IPS-NIHi11 (cell line): ENCODE measurements around the gene ZNF761.
A peak's percentile ranks its signal among the peaks of the same experiment; 100 is the strongest.
"Not testable (repeated sequence)": the region's sequence is repeated elsewhere in the genome, so short reads cannot be mapped to it uniquely, and the experiment has no call there.

Source experiments
- DNase-seq: peaks from one replicate; pipeline ENCODE4 v3.0.0; 2012; ENCODE audit warnings: mixed read lengths, low spot score

The ZNF761 gene

GRCh38 chr19:53460131-53460721 is 28.4 kb downstream of the ZNF761 start:
- DNase-seq = not testable (repeated sequence)

DNA sequence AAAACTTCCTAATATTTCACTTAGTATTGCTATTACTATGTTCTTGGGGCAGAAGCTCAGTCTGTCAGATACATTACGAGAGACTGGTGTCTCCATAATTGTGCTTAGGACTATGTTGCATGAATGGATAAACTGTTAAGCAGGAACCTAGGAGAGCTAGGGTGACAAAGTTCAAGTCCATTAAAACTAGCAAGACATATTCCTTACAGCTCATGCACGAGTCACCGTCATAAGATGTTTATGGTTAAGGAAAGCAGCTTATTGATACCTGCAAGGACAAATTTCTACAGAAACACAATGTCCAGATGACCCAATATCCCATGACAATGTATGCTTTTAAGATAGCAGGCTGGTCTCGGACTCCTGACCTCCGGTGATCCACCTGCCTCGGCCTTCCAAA is 30.1 kb downstream of the ZNF761 start:
- DNase-seq = no peak

DNA sequence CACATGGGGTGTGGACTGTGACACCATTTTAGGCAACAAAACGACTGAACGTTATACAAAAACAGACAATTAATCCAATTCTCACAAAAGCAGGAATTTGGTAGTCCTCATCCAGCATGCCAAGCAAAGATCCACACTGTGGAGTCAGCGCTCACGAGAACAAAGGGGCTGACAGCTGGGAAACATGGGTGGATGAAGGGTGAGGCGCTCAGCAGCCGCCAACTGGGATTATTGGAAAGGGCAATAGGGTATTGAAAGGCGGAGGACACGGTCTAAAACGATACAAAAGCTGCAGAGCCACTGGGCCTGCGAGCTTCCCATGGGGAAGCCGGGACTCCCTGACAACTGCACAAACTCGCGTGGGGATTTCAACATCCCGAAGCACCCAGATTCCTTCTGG is 31.1 kb downstream of the ZNF761 start:
- no peak for DNase-seq

DNA sequence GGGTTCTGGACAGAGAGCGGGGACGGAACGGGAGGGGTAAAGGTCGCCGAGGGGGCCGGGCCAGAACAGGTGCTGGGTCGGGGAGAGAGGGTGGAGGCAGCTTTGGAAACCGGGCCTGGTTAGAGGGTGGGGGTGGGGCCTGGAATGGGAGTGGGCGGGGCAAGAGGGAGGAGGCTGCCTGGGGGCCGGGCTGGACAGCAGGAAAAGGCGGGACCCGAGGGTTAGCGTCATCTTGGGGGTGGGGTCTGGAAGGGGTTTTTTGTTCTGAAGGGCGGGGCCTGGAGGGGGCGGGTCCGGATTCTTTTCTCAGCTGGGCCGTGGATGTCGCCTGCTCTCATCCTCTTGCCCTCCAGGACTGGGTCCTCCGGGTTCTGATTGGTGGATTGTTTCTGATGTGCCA is 31.5 kb downstream of the ZNF761 start:
- DNase-seq = peak; percentile 82

GRCh38 chr19:53466726-53467484 is 35.1 kb downstream of the ZNF761 start:
- peak; percentile 26 for DNase-seq

GRCh38 chr19:53467485-53468262 is 35.9 kb downstream of the ZNF761 start, which contains the start of gene ZNF813:
ZNF813 (plus strand) TSS chr19:53467733; CDS start chr19:53483823, 16,090 bp downstream.
- DNase-seq = peak; percentile 91

- DNase-seq = not testable (repeated sequence)
Measured at GRCh38 chr19:53468628-53469027, 36.8 kb downstream of the ZNF761 start.

GRCh38 chr19:53471916-53472315 is 40.1 kb downstream of the ZNF761 start:
- DNase-seq = no peak

- not testable (repeated sequence) for DNase-seq
Measured at GRCh38 chr19:53474832-53475231, 43.0 kb downstream of the ZNF761 start.

GRCh38 chr19:53475470-53475869 is 43.7 kb downstream of the ZNF761 start:
- not testable (repeated sequence) for DNase-seq

GRCh38 chr19:53483751-53484150 is 52.0 kb downstream of the ZNF761 start:
- not testable (repeated sequence) for DNase-seq

- peak; percentile 13 for DNase-seq
Measured at GRCh38 chr19:53485046-53486004, 53.5 kb downstream of the ZNF761 start.

GRCh38 chr19:53492153-53492552 is 60.4 kb downstream of the ZNF761 start:
- DNase-seq = no peak

- not testable (repeated sequence) for DNase-seq
Measured at GRCh38 chr19:53497311-53498023, 65.7 kb downstream of the ZNF761 start.

DNA sequence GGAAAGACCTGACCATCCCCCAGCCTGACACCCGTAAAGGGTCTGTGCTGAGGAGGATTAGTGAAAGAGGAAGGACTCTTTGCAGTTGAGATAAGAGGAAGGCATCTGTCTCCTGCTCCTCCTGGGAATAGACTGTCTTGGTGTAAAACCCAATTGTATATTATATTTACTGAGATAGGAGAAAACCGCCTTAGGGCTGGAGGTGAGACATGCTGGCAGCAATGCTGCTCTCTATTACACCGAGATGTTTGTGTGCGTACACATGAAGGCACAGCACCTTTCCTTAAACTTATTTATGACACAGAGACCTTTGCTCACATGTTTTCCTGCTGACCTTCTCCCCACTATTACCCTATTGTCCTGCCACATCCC is 66.2 kb downstream of the ZNF761 start:
- DNase-seq = not testable (repeated sequence)

GRCh38 chr19:53503151-53503550 is 71.4 kb downstream of the ZNF761 start:
- not testable (repeated sequence) for DNase-seq

- DNase-seq = not testable (repeated sequence)
Measured at GRCh38 chr19:53503671-53504364, 72.0 kb downstream of the ZNF761 start.

GRCh38 chr19:53504365-53504703 is 72.5 kb downstream of the ZNF761 start:
- not testable (repeated sequence) for DNase-seq

DNA sequence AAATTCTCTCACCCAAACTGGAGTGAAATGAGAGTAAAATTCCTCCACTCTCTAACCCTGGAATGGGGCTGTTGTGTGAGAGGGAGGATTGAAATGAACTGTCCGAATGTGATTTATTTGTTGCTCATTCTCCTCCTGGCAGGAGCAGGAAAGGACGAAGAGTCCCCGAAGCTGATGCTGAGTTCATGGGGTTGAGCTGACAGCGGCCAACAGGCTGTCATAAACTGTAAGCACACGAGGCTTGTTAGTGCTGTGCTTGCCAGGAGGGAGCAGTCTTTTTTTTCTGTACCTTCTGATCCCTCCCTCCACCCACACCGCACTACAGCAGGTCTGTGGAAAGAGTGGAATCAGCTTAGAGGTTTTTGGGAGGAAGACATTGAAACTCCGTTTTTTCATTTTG is 73.1 kb downstream of the ZNF761 start:
- DNase-seq = no peak

DNA sequence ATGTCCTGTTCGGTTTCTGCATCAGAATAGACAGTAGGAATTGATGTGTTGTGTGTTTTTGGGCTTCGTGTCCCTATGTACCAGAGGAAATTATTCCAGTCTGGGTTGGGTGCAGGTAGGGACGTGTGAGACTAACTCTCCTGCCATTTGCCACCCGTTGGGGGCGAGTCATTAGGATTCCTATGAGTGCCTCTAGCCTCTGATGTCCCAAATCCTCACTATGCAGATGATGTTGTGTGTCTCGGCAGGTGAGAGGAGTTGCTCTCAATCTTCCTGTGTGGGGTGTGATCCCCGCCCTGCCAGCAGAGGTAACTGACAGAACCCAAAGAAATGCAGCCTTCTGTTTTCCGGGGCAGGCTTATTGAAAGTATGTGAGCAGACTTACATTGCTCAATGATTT is 74.9 kb downstream of the ZNF761 start:
- DNase-seq = no peak
